Measurements from ENCODE around the gene EDN3.

Gene EDN3

DNA sequence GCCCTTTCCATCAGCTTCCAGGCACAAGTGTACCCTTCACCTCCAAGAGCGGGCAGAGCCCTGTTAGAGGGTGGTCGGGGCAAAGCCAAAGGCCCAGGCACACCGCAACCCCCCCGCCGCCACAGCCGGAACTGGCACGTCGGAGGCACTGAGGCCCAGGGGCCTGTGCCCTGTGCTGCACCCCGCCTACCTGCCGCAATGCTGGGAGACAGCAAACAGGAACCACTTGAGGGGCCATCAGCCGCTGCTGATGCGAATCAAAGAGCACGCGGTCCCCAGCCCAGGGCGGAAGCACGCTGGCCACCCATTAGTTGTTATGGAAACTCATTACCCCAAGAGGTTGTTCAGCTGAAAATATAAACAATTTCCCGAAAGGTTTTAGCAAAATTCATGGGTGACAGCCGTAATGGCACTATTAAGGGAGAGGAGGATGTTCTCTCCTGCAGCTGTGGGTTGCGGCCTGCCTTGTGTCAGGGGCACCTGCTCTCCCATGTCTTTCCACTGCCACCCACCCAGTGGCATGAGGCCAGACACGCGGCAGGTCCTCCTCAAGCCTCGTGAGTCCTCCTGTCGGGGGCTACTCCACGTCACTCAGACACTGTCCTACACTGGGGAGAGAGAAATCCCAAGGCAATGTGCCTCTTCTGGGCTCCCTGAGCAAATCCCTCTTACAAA, 65.3 kb downstream of the EDN3 start:
- no peak for DNase-seq (ENCODE audit: low spot score)

DNA sequence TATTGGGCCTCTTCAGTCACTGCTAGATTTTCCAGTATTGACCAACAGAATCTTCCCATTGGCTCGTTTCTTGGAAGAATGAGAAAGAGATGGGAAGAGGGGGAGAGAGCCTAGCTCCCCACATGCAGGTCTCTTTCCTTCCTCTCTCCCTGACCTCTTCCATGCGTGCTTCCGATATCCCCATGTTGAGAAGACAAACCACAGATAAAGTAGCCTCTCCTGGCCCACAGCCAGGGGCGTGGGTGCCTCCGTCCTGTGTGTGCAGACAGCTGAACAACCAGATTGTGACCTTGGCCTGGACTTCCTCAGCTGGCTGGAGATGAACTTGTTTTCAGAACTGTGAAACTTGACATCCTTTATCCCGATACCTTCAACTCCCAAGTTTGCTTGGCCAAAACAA, 71.0 kb downstream of the EDN3 start:
- DNase-seq (ENCODE audit: low spot score), result no peak

DNA sequence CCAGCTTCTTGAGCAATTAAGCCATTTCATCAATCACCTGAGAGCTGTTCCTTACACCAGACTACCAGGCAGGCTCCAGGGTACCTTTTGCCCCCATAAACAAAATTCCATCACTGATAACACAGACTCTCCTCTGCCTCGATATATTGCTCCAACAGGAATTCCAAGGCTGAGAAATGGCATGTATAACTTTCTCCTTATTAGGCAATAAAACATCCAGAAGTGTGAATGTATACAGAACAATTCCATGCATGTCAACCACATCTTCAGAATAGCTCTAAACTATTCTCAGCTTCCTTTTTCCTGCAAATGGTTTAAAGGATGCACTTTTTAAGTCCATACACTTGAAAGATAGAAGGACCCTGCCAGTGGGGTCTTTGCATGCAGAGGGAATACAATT, 73.8 kb downstream of the EDN3 start:
- DNase-seq (ENCODE audit: low spot score), result no peak

- no peak for DNase-seq (ENCODE audit: low spot score)
Measured at GRCh38 chr20:59375541-59375940, 75.1 kb downstream of the EDN3 start.

Data from ecto neural progenitor cell (in vitro differentiated cells).